A673 (cell line): ENCODE data around the gene PRG2. TPM values are rescaled to one million over a fixed set of nuclear protein-coding genes. Genes with fewer than 3 reads are reported as not detected.

Experiments
- BruUV-seq: library from RNA; stranded (reverse); fragments of 400-500 nt; replicated peaks from 2 replicates; lab custom pipeline; 2021; lab: Mats Ljungman, UMichigan
- CTCF ChIA-PET: fragments of 300-600 bp; sonication (Branson Sonifier 250); formaldehyde crosslinking; loops from one replicate; lab custom pipeline; 2022; ENCODE audit warnings: antibody characterized with exemption; lab: Charles Lee
- POLR2A ChIA-PET: fragments of 300-600 bp; sonication (Branson Sonifier 250); formaldehyde crosslinking; loops from one replicate; lab custom pipeline; 2022; ENCODE audit warnings: antibody characterized with exemption; ENCODE audit not compliant: low non-redundant PET; lab: Charles Lee
- DNase-seq: peaks from one replicate; pipeline ENCODE4 v3.0.0-alpha.2; 2015; ENCODE audit warnings: low spot score
- H3K27ac ChIP-seq: fragments of 200-600 bp; sonication (generic); 2 replicates; pipeline ENCODE4 v1.5.1; 2016; ENCODE audit warnings: mixed run types, low read depth, mild to moderate bottlenecking, mixed read lengths, antibody characterized with exemption, low read length; ENCODE audit not compliant: poor library complexity, severe bottlenecking
- H3K27me3 ChIP-seq: fragments of 200-600 bp; sonication (generic); replicated peaks from 2 replicates; pipeline ENCODE4 v1.6.1; 2017; ENCODE audit warnings: mixed run types, low read depth, mild to moderate bottlenecking, mixed read lengths, antibody characterized with exemption, low read length; ENCODE audit not compliant: insufficient read depth, poor library complexity
- H3K36me3 ChIP-seq: fragments of 200-600 bp; sonication (generic); 2 replicates; pipeline ENCODE4 v1.6.1; 2016; ENCODE audit warnings: mixed run types, mild to moderate bottlenecking, mixed read lengths, antibody characterized with exemption, low read length; ENCODE audit not compliant: insufficient read depth, poor library complexity, severe bottlenecking
- H3K4me1 ChIP-seq: fragments of 200-600 bp; sonication (generic); 2 replicates; pipeline ENCODE4 v1.6.1; 2017; ENCODE audit warnings: mixed run types, mild to moderate bottlenecking, mixed read lengths, antibody characterized with exemption, low read length; ENCODE audit not compliant: insufficient read depth, poor library complexity, severe bottlenecking
- H3K4me3 ChIP-seq: fragments of 200-600 bp; sonication (generic); 2 replicates; pipeline ENCODE4 v1.5.1; 2016; ENCODE audit warnings: low read depth, mixed run types, mild to moderate bottlenecking, mixed read lengths, low read length; ENCODE audit not compliant: poor library complexity, severe bottlenecking
- H3K9me3 ChIP-seq: fragments of 200-600 bp; sonication (generic); 2 replicates; pipeline ENCODE4 v1.6.1; 2016; ENCODE audit warnings: mixed run types, low read depth, mild to moderate bottlenecking, mixed read lengths, antibody characterized with exemption, low read length; ENCODE audit not compliant: poor library complexity, severe bottlenecking
- CTCF ChIP-seq: fragments of 300-800, 200-600 bp; sonication (generic); conservative IDR thresholded peaks from 2 replicates; pipeline ENCODE4 v1.5.1; 2017; ENCODE audit warnings: low read depth, mild to moderate bottlenecking, antibody characterized with exemption, low read length, moderate library complexity, mixed read lengths
- EZH2 ChIP-seq: fragments of 200-600 bp; sonication (generic); IDR thresholded peaks from 2 replicates; pipeline ENCODE4 v1.6.1; 2017; ENCODE audit warnings: borderline replicate concordance, low read depth, mild to moderate bottlenecking, mixed read lengths, antibody characterized with exemption, low read length; ENCODE audit not compliant: poor library complexity, severe bottlenecking
- intact Hi-C: fragments of 100-400 bp; cut with micrococcal nuclease; formaldehyde crosslinking; loops from one replicate; pipeline ENCODE4 v1.10.0; 2022; ENCODE audit not compliant: unreplicated experiment
- total RNA-seq: library from RNA; stranded (reverse); gene quantifications from 2 replicates; pipeline ENCODE4 v1.2.3, GENCODE V29; 2021

Gene PRG2
- total RNA-seq, 1 experiment from 2014 or later = not detected

DNA sequence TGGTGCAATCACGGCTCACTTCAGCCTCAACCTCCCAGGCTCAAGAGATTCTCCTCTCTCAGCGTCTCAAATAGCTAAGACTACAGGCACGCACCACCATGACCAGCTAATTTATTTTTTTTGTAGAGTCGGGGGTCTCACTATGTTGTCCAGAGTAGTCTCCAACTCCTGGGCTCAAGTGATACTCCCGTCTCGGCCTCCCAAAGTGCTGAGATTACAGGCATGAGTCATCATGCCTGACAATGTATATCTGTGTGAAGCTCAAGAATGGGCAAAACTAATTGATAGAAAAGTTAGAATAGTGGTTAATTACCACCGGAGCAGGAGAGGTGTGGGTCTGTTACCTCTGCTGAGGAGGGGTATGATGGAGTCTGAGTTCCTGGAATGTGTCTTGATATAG, 45.6 kb upstream of the PRG2 start:
- no peaks in the 10 kb centered on the region for H3K4me1 ChIP-seq

GRCh38 chr11:57434640-57435546, 44.4 kb upstream of the PRG2 start:
- TF ChIP-seq EZH2 (no peak), CTCF (no peak)
- no TSS peak for BruUV-seq
- DNase-seq = no peak
- no peaks in the 10 kb centered on the region for H3K4me1 ChIP-seq
- no peaks in the 10 kb centered on the region for H3K9me3 ChIP-seq
- CTCF ChIA-PET = no interaction called here
- H3K27me3 ChIP-seq = no peaks in the 10 kb centered on the region
- no peak overlapping the region for H3K4me3 ChIP-seq
- no peak overlapping the region for H3K27ac ChIP-seq
- POLR2A ChIA-PET = no interaction called here
- intact Hi-C loops = no loop called here
- H3K36me3 ChIP-seq = no peaks in the 10 kb centered on the region

More for the DNA sequence above, 45.6 kb upstream of the PRG2 start:
- Histone ChIP-seq H3K27ac (no peak overlapping the region), H3K9me3 (no peaks in the 10 kb centered on the region), H3K27me3 (no peaks in the 10 kb centered on the region), H3K36me3 (no peaks in the 10 kb centered on the region), H3K4me3 (no peak overlapping the region)
- intact Hi-C loops = no loop called here
- ChIA-PET CTCF (no interaction called here), POLR2A (no interaction called here)
- no peak for DNase-seq
- TF ChIP-seq CTCF (no peak), EZH2 (no peak)
- no TSS peak for BruUV-seq

- TF ChIP-seq EZH2 (no peak), CTCF (no peak)
- POLR2A ChIA-PET = no interaction called here
These were observed 42.3 kb upstream of the PRG2 start for GRCh38 chr11:57432714-57433163.

More at GRCh38 chr11:57432714-57433163, 42.3 kb upstream of the PRG2 start:
- H3K27me3 ChIP-seq = no peaks in the 10 kb centered on the region
- H3K27ac ChIP-seq = no peak overlapping the region
- H3K4me1 ChIP-seq = no peaks in the 10 kb centered on the region
- H3K9me3 ChIP-seq = no peaks in the 10 kb centered on the region
- no TSS peak for BruUV-seq
- intact Hi-C loops = no loop called here
- CTCF ChIA-PET = no interaction called here
- no peak overlapping the region for H3K4me3 ChIP-seq
- no peak for DNase-seq
- no peaks in the 10 kb centered on the region for H3K36me3 ChIP-seq
